Activated CD4-positive, CD25-positive, alpha-beta regulatory T cell (primary cell): Measurements from ENCODE around the gene SLC38A10.

Experiments used
- DNase-seq, 4 experiments: peaks; one replicate each; lab custom pipeline; 2025; lab: John Stamatoyannopoulos, UW

Gene SLC38A10

GRCh38 chr17:81241648-81242420, 53.3 kb downstream of the SLC38A10 start:
- DNase-seq: peak; percentile 41 to 61 (median 49)

DNA sequence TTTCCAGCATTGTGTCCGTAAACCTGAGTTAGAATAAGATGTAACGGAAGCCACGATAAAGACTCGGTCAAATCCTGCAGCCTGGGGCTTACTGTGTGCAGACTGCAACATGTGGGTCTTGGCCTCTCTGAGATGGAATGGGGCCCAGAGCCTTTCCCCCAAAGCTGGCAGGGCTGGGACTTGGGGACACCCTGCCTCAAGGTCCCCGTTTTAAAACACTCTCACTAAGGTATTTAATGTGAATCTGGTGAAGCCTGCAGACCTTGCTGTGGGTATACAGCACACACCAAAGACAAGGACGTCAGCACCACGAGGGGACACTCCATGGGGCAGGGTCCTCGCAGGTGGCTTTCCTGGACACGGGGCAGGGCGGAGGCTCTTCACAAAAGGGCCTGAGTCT, 53.9 kb downstream of the SLC38A10 start:
- no peak for DNase-seq

DNA sequence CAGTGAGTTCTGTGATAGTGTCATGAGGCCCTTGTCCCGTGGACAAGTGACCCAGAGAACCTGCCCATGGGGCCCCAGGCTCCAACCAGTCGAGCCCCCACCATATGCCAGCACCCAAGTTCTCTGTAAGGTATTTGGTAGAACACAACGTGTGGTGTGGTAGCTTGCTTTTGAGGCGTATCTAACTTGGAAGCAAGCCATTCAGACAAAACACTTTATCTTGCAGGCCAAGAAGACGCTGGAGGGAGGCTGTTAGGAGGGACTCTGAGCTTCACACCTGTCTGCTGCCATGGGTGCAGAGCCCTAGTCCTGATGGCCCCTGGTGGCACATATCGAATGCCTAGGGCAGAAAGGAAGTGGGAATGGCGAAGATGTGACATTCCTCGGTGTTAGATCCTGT, 54.3 kb downstream of the SLC38A10 start:
- DNase-seq: no peak

- DNase-seq: peak in 1 of 4 experiments; percentile 22
These were observed 55.2 kb downstream of the SLC38A10 start for GRCh38 chr17:81239714-81240555.

DNA sequence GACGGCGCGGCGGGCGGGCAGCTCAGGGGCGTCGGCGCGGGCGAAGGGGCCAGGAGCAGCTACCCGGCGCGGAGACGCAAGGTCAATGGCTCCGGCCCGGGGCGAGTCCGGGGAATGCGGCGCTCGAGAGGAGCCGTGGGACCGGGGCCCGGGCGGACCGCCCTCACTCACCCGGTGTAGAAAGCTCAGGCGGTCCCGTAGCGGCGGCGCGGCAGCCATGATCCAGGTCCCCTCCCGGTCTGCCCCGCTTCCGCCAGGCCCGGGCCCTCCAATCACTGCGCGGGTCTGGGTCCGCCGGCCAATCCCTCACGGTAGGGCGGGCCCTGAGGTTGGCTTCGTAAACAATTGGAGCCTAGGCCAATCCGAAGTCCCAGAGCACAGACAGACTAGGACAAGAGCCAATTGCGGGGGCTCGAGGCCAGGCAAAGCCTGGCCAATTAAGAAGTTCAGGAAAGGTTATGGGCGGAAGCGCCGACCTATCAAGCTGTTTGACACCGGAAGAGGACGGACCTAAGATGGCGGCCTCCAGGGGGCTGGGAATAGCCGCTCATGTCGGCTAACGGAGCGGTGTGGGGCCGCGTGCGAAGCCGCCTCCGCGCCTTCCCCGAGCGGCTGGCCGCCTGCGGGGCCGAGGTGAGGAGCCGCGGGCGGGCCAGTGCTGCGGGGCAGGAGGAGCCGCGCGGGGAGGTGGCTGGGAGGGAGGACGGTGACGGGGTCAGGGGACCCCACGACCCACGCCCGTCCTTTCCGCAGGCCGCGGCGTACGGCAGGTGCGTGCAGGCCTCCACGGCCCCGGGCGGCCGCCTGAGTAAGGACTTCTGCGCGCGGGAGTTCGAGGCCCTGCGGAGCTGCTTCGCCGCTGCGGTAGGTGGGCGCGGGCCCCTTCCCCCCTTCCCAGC, 56.0 kb downstream of the SLC38A10 start, which contains the start of the genes NDUFAF8 and TEPSIN:
TSS of gene NDUFAF8 (plus strand) at position 504 of the 899 bp plus-strand sequence. CDS start at position 550, 46 bp downstream.
TSS of gene TEPSIN (minus strand) at position 241 of the 899 bp plus-strand sequence. CDS start at position 219, 22 bp downstream.
- DNase-seq: peak; percentile 85 to 92 (median 90)

DNA sequence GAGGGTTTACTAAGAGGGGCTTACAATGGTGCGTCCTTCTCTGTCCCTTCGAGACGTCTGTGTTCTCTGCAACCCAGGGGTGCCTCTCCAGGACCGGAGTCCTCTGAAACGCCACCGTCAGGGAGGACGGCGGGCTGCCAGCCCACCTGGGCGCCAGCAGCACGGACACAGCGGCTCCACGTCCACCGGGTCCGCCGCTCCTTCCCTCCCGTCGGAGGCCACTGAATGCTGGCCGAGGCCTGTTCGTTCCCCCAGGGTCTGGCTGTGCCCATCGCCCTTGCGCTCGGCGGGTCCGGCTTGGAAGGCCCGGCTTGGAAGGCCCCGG, 56.7 kb downstream of the SLC38A10 start:
- no peak for DNase-seq

DNA sequence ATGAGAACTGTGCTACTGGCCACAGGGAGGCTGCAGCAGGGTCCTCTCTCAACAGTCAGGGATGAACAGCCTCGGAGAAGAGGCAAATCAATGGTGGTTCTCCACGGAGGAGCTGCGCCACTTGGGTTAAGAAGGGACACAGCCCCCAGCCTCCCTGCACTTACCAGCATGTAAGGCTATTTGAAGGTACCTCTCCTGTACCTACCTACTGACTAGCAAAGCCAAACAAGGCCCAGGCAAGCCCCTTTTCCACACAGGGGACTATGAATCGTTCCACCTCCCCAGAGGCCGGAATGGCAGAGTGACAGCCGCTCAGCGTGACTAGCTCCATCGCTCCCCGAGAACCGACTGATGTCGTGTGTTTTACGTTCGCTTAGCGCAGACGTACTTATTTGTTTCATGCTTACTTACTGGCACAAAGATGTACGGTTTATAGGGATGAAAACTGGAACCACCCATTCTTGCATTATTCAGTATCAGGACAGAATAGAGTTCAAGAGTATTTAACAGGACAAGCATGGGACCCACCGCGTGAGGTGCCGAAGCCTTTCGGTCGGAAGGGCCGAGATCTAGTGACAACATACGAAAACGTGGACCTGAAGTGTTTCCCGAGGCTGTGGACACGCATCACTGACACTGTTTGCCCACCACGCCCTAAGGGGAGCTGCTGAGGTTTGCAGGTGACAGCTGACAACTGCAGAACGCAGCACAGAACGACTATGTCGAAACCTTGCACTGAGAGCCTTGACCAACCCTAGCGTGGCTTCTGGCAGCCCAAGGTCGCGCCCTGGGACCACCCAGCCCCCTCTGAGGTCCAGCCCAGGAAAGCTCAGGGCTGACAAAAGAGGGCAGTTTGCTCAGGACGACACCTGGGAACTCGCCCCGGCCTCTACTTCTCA, 57.3 kb downstream of the SLC38A10 start:
- no peak for DNase-seq

- no peak for DNase-seq
These were observed 58.3 kb downstream of the SLC38A10 start for GRCh38 chr17:81236784-81237183.

DNA sequence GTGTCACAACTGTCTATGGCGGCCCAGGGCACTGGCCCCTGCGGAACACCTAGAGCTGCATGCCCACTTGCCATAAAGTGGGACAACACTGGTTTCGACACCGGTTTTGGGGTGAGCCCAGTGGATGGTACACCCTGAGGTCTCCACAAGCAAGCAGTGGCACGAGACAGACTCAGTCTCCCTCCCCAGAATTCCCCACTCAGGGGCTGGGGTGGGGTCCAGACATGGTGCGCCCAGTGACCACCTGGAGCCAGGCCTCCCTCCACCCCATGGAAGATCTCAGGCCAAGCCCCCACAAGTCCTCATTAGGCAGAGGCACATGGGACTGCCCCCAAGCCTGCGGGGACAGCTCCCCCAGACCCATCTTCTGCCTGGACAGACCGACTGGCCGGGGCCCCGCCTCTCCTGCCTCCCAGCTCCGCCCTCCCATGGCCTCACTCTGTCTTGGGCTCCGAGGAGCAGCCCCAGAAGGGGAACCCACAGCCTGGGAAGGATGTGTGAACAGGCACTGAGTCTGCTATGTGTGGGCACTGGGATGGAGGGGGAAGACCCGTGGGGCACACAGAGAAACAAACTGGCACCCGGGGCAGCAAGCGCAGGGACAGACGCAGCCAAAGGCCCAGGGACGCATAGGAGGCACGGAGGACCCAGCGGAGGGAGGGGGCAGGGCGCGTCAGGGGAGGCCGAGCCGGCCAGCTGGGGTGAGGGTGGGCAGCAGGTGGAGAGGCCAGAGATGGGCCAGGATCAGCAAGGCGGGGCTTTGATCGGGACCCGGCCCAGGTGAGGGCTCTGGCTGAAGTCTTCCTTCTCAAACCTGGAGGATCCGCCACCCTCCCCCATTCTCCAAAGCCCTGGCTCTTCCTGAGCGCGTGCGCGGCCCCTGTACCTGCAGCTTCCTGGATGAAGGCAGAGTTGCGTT, 59.0 kb downstream of the SLC38A10 start:
- DNase-seq: no peak

DNA sequence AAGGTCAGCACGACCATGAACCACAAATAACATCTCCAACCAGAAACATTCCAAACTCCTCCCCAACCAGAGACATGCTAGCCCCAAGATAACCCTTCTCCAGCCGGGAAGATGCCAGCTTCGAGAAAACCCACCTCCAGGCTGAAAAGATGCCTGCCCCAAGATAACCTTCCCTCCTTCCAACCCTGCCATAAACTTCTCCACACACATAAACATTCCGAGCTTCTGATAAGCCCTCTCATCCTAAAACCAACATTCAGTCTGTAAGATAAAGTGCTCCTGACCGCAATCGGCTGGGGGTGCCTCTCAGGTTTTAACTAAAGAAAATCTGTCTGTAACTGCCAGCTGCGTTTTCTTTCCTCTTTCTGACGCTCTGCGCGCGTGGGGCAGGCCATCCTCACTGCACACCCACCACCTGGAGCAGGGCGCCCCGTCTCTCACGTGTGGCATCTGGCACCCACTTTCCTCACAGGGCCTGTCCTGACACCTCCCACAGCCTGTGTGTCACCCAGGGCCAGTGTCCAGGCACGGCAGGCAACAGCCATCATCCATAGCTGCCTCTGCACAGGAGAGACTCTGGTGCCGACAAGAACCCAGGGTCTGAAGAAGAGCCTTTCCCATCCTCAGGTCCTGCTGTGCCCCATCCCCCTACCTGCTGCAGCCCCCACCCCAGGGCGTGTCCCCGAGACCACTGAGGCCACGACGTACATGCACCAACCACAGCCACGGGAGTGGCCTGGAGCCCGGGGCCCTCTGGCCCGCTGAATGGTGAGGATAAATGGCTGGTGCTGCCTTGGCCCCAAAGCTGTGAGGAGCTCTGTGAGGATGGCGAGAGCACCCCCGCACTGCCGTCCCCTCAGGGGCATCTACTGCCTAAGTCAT, 59.9 kb downstream of the SLC38A10 start:
- no peak for DNase-seq

GRCh38 chr17:81234506-81234855, 60.6 kb downstream of the SLC38A10 start:
- no peak for DNase-seq

DNA sequence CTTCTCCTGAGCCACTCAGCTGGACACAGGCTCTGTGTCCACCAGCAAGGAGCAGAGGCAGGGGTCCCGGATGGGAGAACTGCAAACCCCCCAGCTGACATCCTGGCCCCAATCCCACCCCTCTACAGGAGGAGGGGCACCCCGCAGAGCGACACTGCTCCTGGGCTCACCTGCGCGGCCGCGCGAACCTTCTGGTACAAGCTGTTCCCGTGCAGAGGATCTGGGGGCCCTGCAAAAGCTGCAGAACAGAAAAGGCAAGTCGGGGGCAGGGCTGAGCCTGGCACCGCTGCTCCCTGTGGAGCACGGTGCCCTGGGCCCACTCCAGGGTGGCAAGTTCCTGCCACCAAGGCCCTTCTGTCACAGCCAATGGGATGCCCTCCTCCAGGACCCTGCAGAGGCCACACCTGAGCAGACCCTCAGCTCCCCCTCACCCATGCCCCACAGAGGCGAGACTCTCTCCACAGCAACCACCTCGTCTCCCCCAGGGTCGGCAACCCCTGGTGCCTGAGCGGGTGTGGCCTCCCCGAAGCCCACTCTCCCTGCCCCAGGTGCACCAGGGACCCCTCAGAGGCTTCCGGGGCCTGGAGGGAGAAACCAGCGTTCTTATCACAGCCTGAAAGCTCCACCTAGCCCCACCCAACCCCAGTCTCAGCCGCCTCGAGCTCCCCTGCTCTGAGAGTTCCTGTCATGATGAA, 61.1 kb downstream of the SLC38A10 start:
- no peak for DNase-seq

GRCh38 chr17:81233316-81233715, 61.8 kb downstream of the SLC38A10 start:
- DNase-seq: no peak

GRCh38 chr17:81232616-81233241, 62.4 kb downstream of the SLC38A10 start:
- DNase-seq: no peak

DNA sequence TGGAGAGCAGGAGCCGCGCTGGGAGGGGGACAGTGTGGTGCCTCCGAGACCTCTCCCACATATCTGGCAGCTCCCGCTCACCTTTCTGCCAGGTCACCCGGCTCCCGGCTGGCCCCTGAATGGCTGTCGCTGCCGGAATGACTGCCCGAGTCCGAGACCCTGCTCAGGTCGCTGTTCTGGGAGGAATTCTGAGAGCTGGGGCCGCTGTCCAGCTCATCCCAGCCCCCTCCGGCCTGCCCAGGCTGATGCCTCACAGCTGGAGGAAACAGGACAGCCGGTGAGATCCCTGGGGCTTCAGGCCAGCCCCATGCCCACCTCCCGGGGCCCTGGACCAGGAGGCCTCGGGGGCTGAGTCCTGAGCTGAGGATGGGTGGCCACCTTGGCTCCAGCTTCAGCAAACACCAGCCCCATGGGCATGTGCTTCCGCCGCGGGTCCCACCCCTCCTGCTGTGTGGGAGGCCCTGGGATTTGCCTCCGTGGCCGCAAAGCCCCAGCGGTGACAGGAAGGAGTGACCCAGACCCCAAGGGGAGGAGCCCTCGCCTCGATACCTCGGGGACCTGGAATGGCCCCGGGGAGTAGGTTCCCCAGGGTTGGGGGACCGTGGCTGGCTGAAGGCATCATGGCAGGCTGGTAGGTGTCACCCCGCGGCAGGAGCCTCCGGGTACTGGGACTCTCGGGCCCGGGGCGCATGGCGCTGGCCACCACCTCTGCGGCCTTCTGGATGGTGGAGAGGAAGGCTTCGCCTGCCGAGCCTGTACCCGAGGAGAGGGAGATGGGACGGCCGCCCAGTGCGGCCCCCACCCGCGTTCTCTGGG, 63.1 kb downstream of the SLC38A10 start:
- DNase-seq: no peak

GRCh38 chr17:81231121-81231645, 63.9 kb downstream of the SLC38A10 start:
- DNase-seq: no peak
